Measurements from ENCODE around the gene CPNE1. TPM values are rescaled to one million over a fixed set of nuclear protein-coding genes. Genes with fewer than 3 reads are reported as not detected.
"Not testable (repeated sequence)": the region's sequence is repeated elsewhere in the genome, so short reads cannot be mapped to it uniquely, and the experiment has no call there.

The CPNE1 gene
- 55.1 TPM for total RNA-seq

GRCh38 chr20:35664466-35665206 is at the start of gene CPNE1, which contains the start of gene RBM12:
Gene CPNE1, minus strand, starts transcription at chr20:35664900. Its CDS starts 31,977 bp downstream, at chr20:35632923.
Gene RBM12, minus strand, starts transcription at chr20:35664900. Its CDS starts 9,578 bp downstream, at chr20:35655322.
- DNase-seq: peak; percentile 85

DNA sequence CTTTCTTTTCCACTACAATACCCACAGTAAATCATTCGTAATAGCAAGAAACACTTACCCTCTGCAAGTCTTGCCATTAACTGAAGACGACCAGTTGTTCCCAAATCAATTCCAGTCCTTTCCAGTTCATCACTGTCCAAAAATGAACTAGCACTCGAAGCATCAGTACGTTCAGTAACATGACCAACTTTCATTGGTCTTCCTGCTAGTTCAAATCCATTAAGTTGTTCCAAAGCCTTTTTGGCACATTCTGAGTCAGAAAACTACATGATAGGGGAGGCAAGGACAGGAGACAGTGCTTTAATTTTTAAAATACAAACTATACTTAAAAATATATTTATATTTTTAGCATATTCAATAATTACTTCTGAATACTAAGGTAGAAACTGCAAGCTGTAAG is 49.4 kb upstream of the CPNE1 start:
- DNase-seq: no peak

GRCh38 chr20:35713120-35713519 is 48.4 kb upstream of the CPNE1 start:
- DNase-seq: not testable (repeated sequence)

- DNase-seq: no peak
Measured at GRCh38 chr20:35711588-35712209, 47.0 kb upstream of the CPNE1 start.

DNA sequence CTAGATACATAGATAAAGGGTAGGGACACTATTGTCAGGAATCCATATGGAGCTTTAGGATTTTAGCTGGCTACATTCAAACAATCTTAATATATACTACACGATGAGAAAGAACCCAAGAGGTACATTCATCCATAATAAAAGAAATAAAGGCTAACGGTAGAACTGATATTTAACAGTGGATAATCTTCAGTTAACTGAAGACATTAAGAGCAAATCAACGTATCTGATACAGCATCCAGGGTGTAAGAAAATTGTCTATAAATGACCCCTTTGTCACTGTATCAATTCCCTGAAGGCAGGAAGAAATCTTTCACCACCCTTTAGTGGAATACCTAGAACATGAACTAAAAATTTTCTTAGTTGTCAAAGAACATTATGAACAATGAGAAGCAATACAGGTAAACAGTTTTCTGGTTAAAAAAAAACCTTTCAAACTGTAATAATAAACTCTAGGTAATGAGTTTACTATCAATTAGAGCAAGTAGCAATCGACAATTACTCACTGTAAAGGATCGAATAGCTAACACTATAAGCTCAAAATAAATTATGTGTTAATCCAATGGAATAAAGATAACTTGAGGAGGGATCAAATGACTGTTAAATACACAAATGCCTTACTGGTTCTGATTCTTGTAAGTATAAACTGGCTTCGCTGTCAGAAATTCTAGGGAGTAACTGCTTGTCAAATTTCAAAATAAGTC is 46.3 kb upstream of the CPNE1 start:
- no peak for DNase-seq

DNA sequence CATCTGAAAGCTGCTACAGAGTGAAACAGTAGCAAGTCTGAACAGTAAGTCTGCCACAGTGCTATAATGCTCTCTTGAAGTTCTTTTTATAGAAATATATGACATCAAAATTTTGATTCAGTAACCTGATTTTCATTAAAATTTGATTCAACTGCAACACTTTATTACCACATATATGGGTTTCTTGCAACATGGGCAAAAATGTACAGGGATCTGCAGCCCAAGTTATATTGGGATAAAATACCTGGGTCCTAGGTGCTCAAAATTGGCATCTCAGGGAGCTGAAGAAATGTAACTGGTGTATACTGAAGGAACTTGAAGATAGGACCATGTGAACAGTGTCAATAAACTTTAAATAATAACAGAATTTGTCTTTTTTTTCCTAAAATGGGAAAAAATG is 45.3 kb upstream of the CPNE1 start:
- DNase-seq: no peak

DNA sequence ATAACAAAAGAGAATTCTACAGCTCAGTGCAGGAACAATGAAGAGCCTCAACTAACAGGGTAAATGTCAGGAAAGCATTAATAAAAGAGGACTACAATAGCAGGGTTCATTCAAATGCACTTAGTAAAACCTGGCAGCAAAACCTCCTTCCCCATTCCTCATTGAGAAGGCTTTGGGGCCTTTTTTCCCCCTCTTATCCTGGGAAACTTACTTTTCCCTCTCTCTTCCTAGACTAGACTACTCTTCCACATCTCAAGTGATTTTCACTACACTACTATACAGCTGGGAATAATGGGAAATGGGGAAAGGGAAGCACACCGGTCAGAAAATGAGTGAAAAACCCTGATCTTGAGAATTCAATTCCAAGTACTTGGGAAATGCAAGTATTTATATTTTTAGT is 44.6 kb upstream of the CPNE1 start:
- DNase-seq: no peak

- no peak for DNase-seq
Measured at GRCh38 chr20:35708502-35708901, 43.8 kb upstream of the CPNE1 start.

- not testable (repeated sequence) for DNase-seq
Measured at GRCh38 chr20:35706591-35707529, 42.2 kb upstream of the CPNE1 start.

- not testable (repeated sequence) for DNase-seq
Measured at GRCh38 chr20:35705894-35706293, 41.2 kb upstream of the CPNE1 start.

DNA sequence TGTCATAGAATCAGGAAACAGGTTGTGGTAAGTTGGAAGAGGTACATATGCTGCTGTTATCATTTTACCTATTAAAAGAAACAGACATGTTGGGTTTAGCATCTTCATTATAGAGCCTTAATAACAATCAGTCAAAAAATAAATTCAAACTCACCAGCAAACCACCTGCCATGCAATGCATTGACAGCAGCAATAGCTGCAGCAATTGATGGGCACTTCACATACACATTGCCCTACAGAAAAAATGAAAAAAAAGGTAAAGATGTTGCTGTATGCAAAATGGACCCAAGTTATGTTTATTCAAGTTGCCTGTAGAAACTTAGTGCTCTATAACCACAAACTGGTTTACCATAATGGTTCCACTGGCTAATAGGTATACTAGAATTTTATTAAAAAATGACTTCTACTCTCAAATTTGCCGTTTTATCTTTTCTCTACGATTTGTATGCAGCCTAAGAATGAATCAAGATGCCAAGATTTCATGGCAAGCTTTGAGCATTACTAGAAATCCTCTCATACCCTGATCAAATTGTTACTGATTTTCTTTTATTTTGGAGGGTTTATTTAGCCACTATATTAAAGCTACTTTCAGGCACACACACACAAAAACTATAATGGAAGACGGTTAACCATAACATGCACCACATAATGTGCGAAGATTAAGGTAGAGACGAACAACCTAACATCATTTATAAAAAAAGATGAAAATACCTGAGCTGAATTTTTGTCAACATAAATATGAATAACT is 40.0 kb upstream of the CPNE1 start:
- no peak for DNase-seq

- DNase-seq: no peak
Measured at GRCh38 chr20:35702824-35703695, 38.4 kb upstream of the CPNE1 start.

DNA sequence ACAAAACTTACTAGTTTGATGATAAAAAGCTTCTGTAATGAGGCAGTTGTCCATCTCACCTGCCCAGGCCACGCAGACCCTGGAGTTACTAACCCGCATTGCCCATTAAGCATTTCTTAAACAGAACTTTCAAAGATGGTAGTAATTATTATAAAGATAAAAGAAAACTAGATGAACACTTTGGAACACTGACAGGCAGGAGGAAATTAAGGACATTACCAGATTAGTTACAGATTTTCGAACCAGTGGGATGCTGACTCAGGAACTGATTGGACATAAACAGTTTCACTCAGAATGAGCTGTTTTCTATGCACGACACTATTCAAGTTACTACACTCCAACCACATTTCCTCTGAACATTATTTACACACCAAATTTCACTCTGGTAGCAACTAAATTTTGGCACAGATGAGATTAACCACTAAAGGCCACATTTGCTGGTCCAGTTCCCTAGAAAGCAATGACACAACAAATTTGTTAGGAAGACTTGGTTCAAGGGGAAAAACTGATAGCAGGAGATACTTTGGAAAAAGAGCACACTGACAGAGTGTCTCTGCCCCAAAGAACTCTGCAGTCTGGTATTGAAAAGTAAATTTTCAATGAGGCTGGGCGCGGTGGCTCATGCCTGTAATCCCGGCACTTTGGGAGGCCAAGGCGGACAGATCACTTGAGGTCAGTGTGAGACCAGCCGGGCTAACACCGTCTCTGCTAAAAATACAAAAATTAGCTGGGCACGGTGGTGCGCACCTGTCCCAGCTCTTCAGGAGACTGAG is 37.5 kb upstream of the CPNE1 start:
- no peak for DNase-seq

DNA sequence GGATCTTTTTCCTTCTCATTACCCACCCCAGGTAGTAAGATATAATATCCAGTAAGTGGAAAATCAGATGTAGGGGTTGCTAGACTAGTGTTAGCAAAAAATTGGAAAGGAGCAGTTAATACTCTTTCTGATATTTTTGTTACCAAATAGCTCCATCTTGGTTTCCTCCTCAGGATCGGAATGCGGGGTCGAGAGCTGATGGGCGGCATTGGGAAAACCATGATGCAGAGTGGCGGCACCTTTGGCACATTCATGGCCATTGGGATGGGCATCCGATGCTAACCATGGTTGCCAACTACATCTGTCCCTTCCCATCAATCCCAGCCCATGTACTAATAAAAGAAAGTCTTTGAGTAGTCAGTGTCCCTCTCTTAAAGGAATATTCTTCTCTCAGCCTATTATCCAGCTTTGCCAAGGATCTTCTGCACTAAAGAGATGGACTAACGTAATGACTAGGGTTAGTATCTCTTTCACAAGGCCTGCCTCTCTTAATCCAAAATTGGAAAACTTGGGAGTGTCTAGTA is 36.0 kb upstream of the CPNE1 start:
- no peak for DNase-seq

GRCh38 chr20:35699957-35700624 is 35.4 kb upstream of the CPNE1 start:
- DNase-seq: no peak

DNA sequence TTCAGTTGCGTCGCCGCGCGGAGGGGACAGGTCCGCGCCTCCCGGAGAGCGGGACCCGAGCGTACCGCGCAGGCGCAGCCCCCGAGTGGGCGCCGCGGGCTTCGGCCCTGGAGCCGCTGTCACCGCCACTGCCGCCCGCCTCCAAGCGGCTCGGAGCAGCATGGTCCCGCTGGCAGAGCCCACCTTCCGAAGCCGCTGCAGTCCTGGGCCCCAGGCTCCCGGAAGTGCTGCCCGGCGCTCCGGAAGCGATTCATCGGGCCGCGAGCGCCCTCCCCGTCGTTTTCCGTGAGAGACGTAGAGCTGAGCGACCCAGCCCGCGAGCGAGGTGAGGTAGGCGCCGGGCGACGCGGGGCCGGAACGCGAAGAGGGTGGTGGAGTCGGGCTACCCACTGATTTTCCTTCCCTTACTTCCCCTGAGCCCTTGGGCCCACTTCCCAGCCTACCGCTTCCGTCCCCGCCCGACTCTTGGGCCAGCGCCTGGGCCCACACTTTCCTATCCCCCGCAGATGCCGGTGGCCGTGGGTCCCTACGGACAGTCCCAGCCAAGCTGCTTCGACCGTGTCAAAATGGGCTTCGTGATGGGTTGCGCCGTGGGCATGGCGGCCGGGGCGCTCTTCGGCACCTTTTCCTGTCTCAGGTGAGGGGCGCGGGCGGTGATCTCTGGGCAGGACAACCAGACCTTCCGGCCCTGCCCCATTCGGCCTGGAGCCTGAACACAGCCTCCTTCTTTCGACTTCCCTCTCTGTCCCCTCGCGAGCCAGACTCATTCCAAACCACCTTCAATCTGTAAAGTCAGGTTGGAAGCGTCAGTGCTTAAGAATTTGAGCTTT is 34.6 kb upstream of the CPNE1 start, which contains the start of the genes NFS1 and ROMO1:
TSS of gene NFS1 (minus strand) at position 226 of the 830 bp plus-strand sequence. CDS start at position 162, 64 bp downstream.
TSS of gene ROMO1 (plus strand) at position 279 of the 830 bp plus-strand sequence. CDS start at position 507, 228 bp downstream.
- DNase-seq: peak; percentile 75
